ENCODE results near the gene SULT1A2. TPM values are rescaled to one million over a fixed set of nuclear protein-coding genes. Genes with fewer than 3 reads are reported as not detected.
A peak's percentile ranks its signal among the peaks of the same experiment; 100 is the strongest.
"Not testable (repeated sequence)": the region's sequence is repeated elsewhere in the genome, so short reads cannot be mapped to it uniquely, and the experiment has no call there.

SULT1A2 gene
- not detected in 2 replicates for total RNA-seq (2014; rRNA removed; shearing (Covaris generic))

- DNase-seq (ENCODE audit: low read depth): peak; percentile 21
These were observed at the start of gene SULT1A2 for GRCh38 chr16:28596840-28597691. TSS of gene SULT1A2 (minus strand) at chr16:28597050. CDS start at chr16:28595930, 1,120 bp downstream.

GRCh38 chr16:28639959-28640358 lies 43.1 kb upstream of the SULT1A2 start:
- not testable (repeated sequence) for DNase-seq (ENCODE audit: low read depth)

GRCh38 chr16:28638359-28638758 lies 41.5 kb upstream of the SULT1A2 start:
- DNase-seq (ENCODE audit: low read depth): peak; percentile 11

- not testable (repeated sequence) for DNase-seq (ENCODE audit: low read depth)
These were observed 40.9 kb upstream of the SULT1A2 start, which contains the start of gene NPIPB8 for GRCh38 chr16:28637765-28638164. TSS of gene NPIPB8 (plus strand) at chr16:28638065. CDS start at chr16:28638361, 296 bp downstream.

GRCh38 chr16:28636093-28636823 lies 39.4 kb upstream of the SULT1A2 start:
- peak; percentile 78 for DNase-seq (ENCODE audit: low read depth)

GRCh38 chr16:28630905-28631304 lies 34.1 kb upstream of the SULT1A2 start:
- not testable (repeated sequence) for DNase-seq (ENCODE audit: low read depth)

GRCh38 chr16:28623172-28623711 lies 26.4 kb upstream of the SULT1A2 start:
- DNase-seq (ENCODE audit: low read depth): no peak

GRCh38 chr16:28622532-28623171 lies 25.8 kb upstream of the SULT1A2 start:
- not testable (repeated sequence) for DNase-seq (ENCODE audit: low read depth)

GRCh38 chr16:28621481-28622155 lies 24.8 kb upstream of the SULT1A2 start:
- DNase-seq (ENCODE audit: low read depth): no peak

GRCh38 chr16:28620316-28620715 lies 23.5 kb upstream of the SULT1A2 start:
- DNase-seq (ENCODE audit: low read depth): not testable (repeated sequence)

- peak; percentile 76 for DNase-seq (ENCODE audit: low read depth)
These were observed 21.0 kb upstream of the SULT1A2 start for GRCh38 chr16:28617874-28618273.

GRCh38 chr16:28616636-28617035 lies 19.8 kb upstream of the SULT1A2 start:
- DNase-seq (ENCODE audit: low read depth): peak; percentile 29

- DNase-seq (ENCODE audit: low read depth): not testable (repeated sequence)
These were observed 19.4 kb upstream of the SULT1A2 start for GRCh38 chr16:28616224-28616577.

- peak; percentile 46 for DNase-seq (ENCODE audit: low read depth)
These were observed 18.8 kb upstream of the SULT1A2 start for GRCh38 chr16:28615486-28616223.

- DNase-seq (ENCODE audit: low read depth): not testable (repeated sequence)
These were observed 17.7 kb upstream of the SULT1A2 start for GRCh38 chr16:28614561-28614960.

GRCh38 chr16:28613912-28614311 lies 17.1 kb upstream of the SULT1A2 start:
- DNase-seq (ENCODE audit: low read depth): not testable (repeated sequence)

- not testable (repeated sequence) for DNase-seq (ENCODE audit: low read depth)
These were observed 15.8 kb upstream of the SULT1A2 start for GRCh38 chr16:28612359-28613280.

GRCh38 chr16:28610595-28611191 lies 13.8 kb upstream of the SULT1A2 start:
- DNase-seq (ENCODE audit: low read depth): no peak

Data from M059J (cell line).